Measurements from ENCODE around the gene CNGB1. TPM values are rescaled to one million over a fixed set of nuclear protein-coding genes. Genes with fewer than 3 reads are reported as not detected.
"Not testable (repeated sequence)": the region's sequence is repeated elsewhere in the genome, so short reads cannot be mapped to it uniquely, and the experiment has no call there.

CNGB1 gene
- total RNA-seq, 1 donor from 2014 or later: not detected

DNA sequence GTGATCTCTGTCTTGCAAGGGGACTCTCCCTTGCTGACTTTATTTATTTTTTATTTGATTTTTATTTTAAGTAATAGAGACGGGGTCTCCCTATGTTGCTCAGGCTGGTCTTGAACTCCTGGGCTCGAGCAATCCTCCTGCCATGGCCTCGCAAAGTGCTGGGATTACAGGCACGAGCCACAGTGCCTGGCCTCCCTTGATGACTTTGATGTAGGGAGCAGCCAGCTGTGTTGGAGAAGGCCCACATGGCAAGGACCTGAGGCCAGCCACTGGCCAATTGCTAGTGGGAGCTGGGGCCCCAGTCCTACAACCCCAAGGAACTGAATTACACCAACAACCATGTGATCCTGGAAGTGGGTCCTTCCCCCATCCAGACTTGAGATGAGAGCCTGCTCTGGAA is 81.8 kb downstream of the CNGB1 start:
- DNase-seq (ENCODE audit: low read depth in 2 of 2): no peak

DNA sequence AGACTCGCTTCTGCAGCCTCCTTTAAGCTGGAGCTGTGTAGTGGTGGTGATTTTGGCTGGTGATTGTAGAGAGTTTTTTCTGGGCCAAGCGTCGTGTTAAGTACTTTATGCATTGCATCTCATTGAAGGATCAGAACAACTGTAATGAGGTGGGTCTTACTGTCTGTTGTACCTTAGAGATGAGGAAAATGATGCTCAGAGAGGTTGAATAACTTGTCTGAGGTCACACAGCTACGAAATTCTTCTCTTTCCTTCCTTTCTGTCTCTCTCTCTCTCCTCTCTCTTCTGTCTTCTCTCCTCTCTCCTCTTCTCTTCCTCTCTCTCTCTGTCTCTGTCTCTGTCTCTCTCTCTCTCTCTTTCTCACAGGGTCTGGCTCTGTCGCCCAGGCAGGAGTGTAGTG is 82.8 kb downstream of the CNGB1 start:
- DNase-seq (ENCODE audit: low read depth in 2 of 2): no peak

DNA sequence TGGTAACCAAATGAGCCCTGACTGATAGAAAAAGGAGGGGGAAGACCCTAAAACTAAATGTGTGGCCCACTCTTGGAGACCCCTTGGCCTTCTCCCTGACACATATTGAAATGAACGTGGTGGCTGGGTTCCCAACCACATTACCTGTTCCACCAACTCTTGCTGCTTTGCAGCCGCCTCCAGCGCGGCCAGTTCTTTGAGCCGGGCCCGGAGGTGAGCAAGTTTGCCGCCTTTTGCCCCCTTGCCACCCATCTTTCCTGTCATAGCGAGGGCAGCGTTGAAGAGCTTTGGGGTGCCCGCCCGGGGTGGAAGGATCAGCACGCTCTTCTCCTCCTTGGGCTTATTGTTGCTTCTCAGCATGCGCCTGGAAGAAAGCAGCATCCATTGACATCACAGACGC is 83.2 kb downstream of the CNGB1 start:
- DNase-seq (ENCODE audit: low read depth in 2 of 2): no peak

DNA sequence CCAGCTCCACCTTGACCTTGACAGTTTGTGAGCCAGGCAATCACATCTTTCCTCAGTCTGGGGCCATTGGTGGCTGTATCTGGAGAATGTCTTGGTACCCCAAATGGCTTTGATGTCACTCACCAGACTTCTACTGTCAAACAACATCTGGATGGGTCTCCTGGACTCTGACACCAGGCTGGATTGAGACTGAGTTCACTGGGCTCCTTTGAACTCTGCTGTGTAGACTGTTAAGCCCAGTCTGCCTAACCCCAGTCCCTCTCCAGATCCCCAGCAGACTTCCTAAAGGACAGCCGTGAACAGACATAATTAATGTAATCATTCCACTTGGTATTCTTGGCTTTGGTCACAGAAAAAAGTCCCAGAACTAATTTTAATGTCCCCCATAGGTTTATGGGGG is 84.5 kb downstream of the CNGB1 start:
- no peak for DNase-seq (ENCODE audit: low read depth in 2 of 2)

DNA sequence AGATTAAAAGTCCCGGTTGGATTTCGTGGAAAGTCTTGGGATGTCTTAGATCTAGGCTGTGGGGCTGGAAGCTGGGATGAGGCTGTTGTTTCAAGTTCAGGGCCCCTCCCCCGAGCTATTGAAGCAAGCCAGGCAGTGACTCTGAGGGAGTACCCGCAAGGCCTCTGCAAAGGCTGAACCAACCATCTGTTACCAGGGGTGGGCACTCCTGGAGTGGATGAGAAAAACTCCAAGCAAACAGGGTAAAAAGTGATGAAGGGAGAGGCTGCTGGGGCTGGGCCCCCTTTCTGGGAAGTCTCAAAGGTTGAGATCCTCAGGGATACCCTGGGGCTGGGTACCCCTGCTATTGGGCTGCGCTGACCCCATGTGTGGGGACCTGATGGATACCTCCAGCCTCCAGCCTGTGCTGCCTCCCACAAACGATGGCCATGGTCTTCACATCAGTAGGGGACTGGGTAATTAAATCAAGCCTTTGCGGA is 86.2 kb downstream of the CNGB1 start:
- no peak for DNase-seq (ENCODE audit: low read depth in 2 of 2)

DNA sequence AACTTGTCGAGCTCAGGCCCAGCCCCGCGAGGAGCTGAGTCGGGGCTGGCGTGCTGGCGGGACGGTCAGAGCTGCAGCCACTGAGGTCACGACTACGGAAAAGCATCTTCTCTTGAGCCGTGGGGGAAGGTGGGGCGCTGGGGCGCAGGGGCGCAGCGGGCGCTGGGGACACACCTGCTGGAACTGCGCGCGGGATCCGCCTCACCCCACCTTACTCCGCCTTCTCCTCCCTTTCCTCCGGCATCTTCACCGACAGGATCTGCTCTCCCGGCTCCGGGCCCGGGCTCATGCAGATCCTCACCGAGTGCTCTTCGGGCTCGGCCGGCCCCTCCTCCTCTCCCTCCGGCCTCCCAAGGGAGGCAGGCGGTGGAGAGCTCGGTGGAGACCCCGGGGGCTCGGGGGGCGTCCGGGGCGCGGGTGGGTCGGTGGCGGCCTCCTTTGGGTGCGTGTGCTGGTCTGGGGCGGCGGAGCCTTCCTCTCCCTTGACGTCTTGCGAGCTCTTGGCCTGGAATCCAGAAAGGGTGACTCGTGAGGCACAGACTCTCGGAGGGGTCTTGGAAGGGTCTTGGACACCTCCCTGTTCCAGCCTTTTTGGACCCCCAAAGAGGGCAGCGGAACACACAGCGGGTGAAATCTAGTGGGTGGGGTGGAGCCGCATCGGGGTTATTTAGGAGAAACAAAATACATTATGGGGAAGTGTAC is 86.8 kb downstream of the CNGB1 start:
- no peak for DNase-seq (ENCODE audit: low read depth in 2 of 2)

DNA sequence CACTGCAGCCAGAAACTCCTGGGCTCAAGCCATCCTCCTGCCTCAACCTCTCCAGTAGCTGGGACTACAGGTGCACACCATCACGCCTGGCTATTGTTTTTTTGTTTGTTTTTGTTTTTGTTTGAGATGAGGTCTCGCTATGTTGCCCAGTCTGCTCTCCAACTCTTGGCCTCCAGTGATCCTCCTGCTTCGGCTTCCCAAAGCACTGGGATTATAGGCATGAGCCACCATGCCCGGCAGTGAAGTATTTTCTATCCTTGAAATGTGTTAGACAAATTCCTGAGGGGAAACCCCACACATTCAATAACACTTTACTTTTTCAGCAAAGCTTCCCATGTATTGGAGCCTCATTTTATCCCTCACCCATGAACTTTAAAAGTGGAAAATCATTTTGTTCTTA is 87.4 kb downstream of the CNGB1 start:
- no peak for DNase-seq (ENCODE audit: low read depth in 2 of 2)

DNA sequence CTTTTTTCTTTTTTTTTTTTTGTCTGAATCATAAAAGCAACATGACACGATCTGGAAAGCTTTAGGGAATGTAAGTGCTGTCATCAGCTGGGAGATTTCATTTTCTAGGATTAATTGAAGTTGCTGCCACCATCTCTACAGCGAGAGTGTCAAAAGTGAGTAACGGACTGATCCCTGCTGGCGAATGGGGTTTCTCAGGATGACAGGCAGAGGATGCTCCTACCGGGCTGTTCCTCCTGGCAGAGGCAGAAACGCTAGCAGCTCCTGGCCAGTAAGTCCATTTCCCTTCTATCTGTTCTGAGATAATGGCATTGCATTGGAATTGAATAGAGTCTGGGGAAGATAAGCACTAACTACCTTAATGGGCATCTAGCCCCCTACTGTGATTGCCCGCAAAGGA is 88.1 kb downstream of the CNGB1 start:
- no peak for DNase-seq (ENCODE audit: low read depth in 2 of 2)

DNA sequence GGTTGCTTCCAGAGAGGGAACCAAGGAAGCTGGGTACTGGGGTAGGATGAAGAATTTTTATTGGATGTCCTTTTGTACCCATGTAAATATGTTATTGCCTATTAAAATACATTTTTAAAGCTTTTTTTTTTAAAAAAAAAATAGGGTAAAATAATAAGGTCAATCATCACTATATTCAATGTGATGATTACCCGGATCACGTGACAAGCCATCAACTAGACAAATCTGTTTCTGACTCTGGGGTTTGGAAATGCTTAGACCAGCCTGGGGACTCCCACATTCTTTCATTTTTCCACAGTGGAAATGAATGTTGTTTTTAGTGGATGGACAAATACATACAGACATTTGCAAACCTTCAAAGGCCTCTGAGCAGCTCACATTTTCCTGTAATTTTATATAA is 88.7 kb downstream of the CNGB1 start:
- DNase-seq (ENCODE audit: low read depth in 2 of 2): no peak

DNA sequence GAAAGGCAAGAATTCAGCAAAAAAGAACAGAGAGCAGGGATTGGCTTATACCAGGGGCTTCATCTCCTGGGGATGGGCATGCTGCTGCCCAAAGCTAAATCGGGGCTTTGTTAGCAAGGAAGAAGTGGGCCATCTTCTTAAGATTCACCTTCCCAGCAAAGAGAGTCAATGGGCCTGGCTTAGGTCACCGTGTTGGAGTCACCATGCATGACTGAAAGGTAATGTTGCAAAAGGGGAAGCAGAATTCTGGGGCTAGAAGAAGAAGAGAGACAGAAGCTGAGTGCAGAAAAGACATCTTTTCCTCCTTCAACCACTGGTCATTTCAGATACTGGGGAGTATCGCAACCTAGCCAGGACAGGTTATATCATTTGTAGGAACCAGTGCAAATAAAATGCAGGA is 92.3 kb downstream of the CNGB1 start:
- DNase-seq (ENCODE audit: low read depth in 2 of 2): no peak

DNA sequence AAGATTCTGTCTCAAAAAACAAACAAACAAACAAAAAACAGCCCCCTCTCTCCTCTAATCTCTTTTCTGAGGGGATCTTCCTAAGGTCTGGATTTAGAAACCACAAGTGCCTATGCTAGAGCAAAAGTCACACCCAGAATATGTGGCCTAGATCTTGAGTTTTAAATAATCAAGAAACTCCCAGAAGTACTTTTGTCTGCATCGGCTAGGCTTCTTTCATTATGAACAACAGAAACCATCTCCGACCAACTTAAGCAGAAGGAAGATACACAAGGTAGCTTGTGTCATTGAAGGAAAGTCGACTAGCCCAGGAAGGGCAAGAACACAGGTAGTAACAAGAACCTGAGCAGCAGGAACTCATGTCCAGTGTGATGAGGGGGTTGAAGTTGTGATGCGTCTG is 94.7 kb downstream of the CNGB1 start:
- DNase-seq (ENCODE audit: low read depth in 2 of 2): no peak

DNA sequence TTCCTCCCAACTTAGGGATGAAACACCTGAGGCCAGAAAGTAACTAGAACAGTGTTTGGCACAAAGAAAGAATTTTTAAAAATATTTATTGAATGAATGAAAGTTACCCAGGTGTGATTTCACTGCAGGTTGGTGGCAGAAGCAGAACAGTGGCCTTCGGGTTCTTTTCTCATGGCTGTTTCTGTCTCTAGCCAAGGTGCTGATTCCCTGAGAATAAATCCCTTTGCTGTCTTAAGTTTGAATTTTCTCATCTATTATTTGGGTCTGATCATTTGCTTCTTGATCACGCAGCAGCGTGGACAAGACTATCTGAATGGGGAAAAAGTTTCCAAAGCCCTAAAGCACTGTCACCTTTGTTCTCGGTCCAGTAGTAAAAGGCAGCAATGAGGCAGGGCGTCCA is 95.6 kb downstream of the CNGB1 start:
- DNase-seq (ENCODE audit: low read depth in 2 of 2): no peak

DNA sequence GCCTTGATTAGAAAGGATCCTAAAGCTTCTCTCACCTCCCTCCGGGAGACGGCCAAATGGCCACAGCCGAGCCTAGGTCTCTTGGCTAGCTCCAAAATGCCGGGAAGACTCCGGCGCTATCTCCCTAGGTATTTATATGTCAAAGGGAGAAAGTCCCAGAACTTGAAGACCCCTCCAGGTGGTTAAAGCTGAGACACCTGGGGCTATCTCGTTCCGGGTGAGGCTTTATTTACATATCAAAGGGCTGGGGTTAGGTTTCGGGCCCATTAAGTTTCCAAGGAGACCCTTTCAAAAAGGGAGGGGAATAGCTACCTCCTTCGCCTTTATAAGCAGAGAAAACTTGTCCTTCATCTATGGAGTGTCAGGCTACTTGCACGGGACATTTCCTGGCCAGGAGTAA is 97.7 kb downstream of the CNGB1 start:
- DNase-seq (ENCODE audit: low read depth in 2 of 2): no peak

DNA sequence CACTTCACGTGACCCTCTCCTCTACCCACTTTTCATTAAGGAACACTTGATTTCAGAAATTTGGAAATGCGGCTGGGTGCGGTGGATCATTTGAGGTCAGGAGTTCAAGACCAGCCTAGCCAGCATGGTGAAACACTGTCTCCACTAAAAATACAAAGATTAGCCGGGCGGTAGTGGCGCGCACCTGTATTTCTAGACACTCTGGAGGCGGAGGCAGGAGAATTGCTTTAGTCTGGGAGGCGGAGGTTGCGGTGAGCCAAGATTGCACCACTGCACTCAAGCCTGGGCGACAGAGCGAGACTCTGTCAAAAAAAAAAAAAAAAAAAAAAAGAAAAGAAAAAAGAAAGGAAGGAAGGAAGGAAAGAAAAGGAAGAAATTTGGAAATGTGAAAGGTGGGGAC is 98.2 kb downstream of the CNGB1 start:
- DNase-seq (ENCODE audit: low read depth in 2 of 2): not testable (repeated sequence)

DNA sequence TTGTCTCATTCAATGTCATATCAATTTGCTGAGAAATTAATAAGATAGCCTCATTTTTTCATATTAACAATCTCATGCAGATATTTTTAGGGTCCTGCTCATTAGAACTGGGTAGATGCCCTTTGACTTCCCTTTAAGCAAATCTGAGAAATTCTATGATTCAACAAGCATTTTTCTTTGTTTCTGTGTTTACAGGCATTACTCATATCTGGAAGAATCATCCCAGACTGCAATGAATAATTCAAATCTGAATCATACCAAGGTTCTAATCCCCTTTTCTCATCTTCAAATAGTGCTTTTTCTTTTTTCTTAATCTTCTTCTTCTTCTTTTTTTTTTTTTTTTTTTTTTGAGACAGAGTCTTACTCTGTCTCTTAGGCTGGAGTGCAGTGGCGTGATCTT is 99.5 kb downstream of the CNGB1 start:
- DNase-seq (ENCODE audit: low read depth in 2 of 2): peak in 1 of 2 donors; percentile 41

DNA sequence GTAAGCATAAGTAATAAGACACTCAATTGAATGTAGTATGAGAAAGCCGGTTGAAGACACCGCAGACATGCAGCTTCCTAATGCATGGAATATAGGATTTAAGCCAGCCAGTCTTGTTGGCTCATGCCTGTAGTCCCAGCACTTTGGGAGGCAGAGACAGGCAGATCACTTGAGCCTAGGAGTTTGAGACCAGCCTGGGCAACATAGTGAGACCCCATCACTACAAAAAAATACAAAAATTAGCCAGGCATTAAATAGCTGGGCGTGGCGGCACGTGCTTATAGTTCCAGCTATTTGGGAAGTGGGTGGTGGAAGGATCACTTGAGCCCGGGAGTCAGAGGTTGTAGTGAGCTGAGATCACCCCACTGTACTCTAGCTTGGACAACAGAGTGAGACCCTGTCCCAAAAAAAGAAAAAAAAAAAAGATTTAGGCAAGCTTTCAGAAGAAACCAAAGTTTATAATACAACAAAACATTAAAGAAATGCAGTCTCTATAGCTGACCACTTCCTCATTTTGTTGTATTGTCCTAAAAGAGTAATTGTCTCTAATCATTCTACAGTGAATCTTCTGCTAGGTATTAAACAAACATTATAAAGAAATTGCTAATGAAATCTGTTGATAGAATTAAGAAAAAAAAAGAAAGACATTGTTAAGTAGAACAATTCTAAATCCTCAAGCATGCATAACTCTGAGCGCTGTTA is 100.0 kb downstream of the CNGB1 start:
- DNase-seq (ENCODE audit: low read depth in 2 of 2): no peak

DNA sequence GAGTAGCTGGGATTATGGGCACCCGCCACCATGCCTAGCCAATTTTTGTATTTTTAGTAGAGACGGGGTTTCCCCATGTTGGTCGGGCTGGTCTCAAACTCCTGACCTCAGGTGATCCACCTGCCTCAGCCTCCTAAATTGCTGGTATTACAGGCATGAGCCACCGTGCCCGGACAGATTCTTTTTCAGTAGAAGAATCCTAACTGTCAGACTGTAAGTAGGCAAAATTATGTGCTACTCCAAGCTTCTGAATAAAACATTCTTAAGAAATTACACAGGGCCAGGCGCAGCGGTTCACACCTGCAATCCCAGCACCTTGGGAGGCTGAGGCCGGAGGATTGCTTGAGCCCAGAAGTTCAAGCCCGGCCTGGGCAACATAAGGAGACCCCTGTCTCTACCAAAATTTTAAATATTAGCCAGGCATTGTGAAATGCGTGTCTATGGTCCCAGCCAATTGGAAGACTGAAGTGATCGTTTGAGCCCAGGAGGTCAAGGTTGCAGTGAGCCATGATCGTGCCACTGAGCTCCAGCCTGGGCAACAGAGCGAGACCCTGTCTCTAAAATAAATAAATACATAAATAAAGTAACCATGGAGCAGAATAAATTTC is 101.9 kb downstream of the CNGB1 start:
- no peak for DNase-seq (ENCODE audit: low read depth in 2 of 2)

DNA sequence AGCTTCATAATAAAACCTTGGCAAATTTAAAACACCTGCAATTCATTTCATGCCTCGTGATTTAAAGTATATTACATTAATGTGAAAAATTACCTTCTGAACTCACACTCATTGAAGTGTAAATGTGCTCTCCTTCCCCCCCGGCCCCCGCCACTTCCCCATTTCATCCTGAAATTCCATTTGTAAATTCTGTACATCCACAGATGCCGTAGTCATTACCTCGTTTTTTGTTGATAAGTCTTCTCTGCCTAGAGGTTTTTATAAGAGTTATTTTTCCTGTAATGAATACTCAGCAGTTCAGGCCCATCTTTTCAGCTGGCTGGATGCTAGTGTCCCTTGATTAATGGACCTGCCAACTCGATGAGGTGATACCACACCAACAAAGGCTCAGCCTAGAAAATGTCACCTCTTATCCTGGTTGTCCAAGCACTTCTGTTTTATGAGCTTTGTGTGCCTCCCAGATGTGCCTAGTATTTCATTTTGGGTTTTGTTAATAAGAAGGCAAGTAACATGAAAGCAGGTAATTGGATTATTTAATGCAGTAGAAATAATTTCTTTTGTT is 103.8 kb downstream of the CNGB1 start:
- DNase-seq (ENCODE audit: low read depth in 2 of 2): no peak

DNA sequence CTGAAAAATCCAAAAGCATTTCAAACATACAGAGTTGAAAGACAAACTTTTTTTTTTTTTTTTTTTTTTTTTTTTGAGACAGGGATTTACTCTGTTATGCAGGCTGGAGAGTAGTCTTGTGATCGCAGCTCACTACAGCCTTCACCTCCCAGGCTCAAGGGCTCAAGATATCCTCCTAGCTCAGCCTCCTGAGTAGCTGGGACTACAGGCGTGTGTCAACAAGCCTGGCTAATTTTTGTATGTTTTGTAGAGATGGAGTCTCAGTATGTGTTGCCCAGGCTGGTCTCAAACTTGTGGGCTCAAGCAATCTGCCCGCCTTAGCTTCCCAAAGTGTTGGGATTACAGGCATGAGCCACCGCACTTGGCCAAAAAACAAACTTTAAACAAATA is 104.4 kb downstream of the CNGB1 start:
- no peak for DNase-seq (ENCODE audit: low read depth in 2 of 2)

DNA sequence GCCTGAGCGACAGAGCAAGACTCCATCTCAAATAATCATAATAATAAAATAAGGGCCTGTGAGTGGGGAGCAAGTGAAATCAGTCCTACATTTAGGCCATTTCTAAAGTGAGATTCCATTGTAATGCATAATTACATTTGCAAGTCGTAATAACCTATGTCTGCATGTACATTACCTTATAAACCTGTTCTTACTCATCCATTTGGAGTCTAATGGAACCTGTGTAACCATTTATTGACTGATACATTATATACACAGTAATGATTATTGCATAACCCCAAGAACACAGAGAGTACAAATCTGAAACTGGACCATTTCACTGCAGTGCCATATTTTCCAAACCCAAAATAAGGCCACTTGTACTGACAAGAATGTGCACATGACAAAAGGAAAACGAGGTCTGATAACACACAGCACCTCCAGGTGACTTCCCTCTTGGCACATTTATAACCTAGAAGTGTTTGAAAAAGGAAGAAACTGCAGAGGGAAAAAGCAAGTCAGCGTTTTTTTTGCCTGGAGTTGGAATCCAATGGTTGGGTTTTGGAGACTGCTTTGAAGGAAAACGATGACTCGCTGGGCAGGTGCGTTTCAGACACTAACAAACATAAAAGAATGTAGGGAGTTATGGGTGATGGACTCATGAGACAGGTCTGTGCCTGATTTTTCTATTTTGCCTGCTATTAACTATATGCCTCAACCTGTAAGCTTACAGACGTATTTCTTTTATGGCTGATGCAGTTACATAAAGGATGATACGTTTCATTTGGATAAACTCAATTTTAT is 105.0 kb downstream of the CNGB1 start:
- DNase-seq (ENCODE audit: low read depth in 2 of 2): no peak

DNA sequence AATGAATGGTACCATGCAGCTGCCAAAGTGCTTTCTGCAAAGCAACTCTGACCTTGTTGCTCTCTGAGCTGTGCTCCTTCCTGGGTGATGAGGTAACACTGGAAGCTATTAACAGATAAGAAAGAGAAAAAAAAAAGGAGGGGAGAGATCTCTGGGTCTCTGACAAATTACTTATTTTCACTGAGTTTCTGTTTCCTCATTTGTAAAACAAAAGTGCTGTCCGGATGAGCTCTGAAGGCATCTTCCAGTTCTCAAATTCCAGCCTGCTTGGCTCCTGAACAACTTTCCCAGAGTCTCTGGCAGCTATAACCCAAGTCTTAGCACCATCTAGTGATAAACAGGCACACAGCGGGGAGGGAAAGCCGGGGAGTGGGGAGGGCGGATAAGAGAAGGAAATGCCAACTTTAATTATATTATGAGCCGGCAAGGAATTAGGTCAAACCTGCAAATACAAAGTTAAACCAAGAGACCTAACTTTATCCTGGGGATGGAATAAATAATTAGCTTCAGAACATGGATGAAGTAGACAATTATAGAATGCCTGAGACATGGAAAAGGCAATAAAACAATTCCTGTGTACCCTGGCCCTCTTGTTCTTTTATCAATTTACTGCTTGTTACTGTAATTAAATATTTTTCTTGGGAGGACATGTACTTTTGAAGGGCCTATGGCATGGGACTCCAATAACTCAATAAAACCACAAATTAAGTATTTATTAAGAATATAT is 107.3 kb downstream of the CNGB1 start:
- peak; percentile 32 to 66 for DNase-seq (ENCODE audit: low read depth in 2 of 2)

All from dermis microvascular lymphatic vessel endothelial cell (primary cell).